ENCODE measurements around the gene C5AR1.

DNA sequence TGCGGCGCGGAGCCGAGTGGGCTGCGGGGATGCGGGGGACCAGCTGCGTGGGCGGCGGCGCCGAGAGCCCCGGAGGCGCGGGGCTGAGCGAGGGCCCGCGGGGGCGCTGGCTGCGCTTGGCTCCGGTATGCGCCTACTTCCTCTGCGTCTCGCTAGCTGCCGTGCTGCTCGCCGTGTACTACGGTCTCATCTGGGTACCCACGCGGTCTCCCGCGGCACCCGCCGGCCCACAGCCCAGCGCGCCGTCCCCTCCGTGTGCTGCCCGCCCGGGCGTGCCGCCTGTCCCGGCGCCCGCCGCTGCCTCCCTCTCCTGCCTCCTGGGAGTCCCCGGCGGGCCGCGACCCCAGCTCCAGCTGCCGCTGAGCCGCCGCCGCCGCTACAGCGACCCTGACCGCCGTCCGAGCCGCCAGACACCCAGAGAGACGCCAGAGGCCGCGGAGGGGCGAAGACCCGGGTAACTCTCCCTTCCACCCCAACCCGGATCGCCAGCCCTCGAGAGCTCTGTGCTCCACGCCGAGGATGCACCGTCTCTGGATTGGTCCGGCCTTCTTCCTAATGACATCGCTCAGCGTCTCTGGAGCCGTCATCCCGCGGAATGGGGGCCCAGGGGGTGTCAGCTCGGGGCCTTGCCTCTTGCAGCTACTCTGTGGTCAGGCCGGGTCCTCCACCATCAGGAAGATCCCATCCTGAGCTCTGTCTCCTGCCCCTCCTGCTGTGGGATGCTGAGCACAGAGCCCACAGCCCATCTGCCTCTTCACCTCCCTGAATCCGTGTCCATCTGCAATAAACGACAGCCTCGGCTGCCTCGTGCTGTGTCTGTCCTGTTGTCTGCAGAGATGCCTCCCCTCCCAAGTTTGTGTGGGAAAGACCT lies 34.5 kb upstream of the C5AR1 start:
- TF ChIP-seq, protein P1, sequence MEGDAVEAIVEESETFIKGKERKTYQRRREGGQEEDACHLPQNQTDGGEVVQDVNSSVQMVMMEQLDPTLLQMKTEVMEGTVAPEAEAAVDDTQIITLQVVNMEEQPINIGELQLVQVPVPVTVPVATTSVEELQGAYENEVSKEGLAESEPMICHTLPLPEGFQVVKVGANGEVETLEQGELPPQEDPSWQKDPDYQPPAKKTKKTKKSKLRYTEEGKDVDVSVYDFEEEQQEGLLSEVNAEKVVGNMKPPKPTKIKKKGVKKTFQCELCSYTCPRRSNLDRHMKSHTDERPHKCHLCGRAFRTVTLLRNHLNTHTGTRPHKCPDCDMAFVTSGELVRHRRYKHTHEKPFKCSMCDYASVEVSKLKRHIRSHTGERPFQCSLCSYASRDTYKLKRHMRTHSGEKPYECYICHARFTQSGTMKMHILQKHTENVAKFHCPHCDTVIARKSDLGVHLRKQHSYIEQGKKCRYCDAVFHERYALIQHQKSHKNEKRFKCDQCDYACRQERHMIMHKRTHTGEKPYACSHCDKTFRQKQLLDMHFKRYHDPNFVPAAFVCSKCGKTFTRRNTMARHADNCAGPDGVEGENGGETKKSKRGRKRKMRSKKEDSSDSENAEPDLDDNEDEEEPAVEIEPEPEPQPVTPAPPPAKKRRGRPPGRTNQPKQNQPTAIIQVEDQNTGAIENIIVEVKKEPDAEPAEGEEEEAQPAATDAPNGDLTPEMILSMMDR (IDR thresholded peaks at IDR 0.05): no peak
- no peak for TF ChIP-seq POLR2AphosphoS5 (IDR thresholded peaks at IDR 0.05)
- TF ChIP-seq EP300 (IDR thresholded peaks at IDR 0.05): no peak

Measured in upper lobe of left lung (tissue), 4 donors.